Effector memory CD4-positive, alpha-beta T cell (primary cell): ENCODE measurements around the gene TMEM240.
A peak's percentile ranks its signal among the peaks of the same experiment; 100 is the strongest.
"Not testable (repeated sequence)": the region's sequence is repeated elsewhere in the genome, so short reads cannot be mapped to it uniquely, and the experiment has no call there.

Experiments
- DNase-seq, 3 donors: peaks; one replicate each; pipeline ENCODE4 v3.0.0-alpha.2; 2020
- H3K27ac ChIP-seq: 2 replicates; pipeline ENCODE4 v1.7.0; 2013; ENCODE audit warnings: mild to moderate bottlenecking, low read length, moderate library complexity; ENCODE audit not compliant: insufficient read depth, poor library complexity, severe bottlenecking
- H3K27me3 ChIP-seq: replicated peaks from 2 replicates; pipeline ENCODE4 v1.7.0; 2013; ENCODE audit warnings: mild to moderate bottlenecking, low read length; ENCODE audit not compliant: insufficient read depth, control insufficient read depth, poor library complexity, severe bottlenecking
- H3K36me3 ChIP-seq: 2 replicates; pipeline ENCODE4 v1.7.0; 2013; ENCODE audit warnings: mild to moderate bottlenecking, low read length, moderate library complexity; ENCODE audit not compliant: control insufficient read depth, insufficient read depth
- H3K4me1 ChIP-seq: 2 replicates; pipeline ENCODE4 v1.7.0; 2013; ENCODE audit warnings: low read length, mild to moderate bottlenecking; ENCODE audit not compliant: control insufficient read depth, insufficient read depth, poor library complexity, severe bottlenecking
- H3K4me3 ChIP-seq: 2 replicates; pipeline ENCODE4 v1.7.0; 2013; ENCODE audit warnings: low read length, low read depth, mild to moderate bottlenecking; ENCODE audit not compliant: insufficient read depth, poor library complexity, severe bottlenecking
- H3K9me3 ChIP-seq: 2 replicates; pipeline ENCODE4 v1.7.0; 2013; ENCODE audit warnings: mild to moderate bottlenecking, low read length, moderate library complexity; ENCODE audit not compliant: control insufficient read depth

Gene TMEM240

GRCh38 chr1:1513675-1514074 is 26.7 kb downstream of the TMEM240 start:
- not testable (repeated sequence) for H3K27me3 ChIP-seq, H3K36me3 ChIP-seq, H3K4me3 ChIP-seq, H3K9me3 ChIP-seq, H3K27ac ChIP-seq, H3K4me1 ChIP-seq, DNase-seq

GRCh38 chr1:1512425-1512824 is 28.0 kb downstream of the TMEM240 start:
- H3K27me3 ChIP-seq, H3K4me3 ChIP-seq, H3K36me3 ChIP-seq, H3K9me3 ChIP-seq, H3K27ac ChIP-seq, H3K4me1 ChIP-seq: not testable (repeated sequence)
- peak in 2 of 3 donors; percentile 8 to 11 for DNase-seq

GRCh38 chr1:1511533-1512285 is 28.7 kb downstream of the TMEM240 start, which contains the start of gene ATAD3A:
Gene ATAD3A (plus strand): TSS chr1:1512162. CDS start chr1:1512269, 107 bp downstream.
- Histone ChIP-seq H3K36me3 (no peaks in the 10 kb centered on the region), H3K9me3 (no peaks in the 10 kb centered on the region), H3K4me1 (peaks cover 6% of the 10 kb centered on the region), H3K4me3 (peak within 1 kb of the TSS; percentile 86), H3K27ac (peak within 1 kb of the TSS; percentile 93), H3K27me3 (no peaks in the 10 kb centered on the region)
- DNase-seq = peak; percentile 90 to 93 (median 92)

- H3K4me1 ChIP-seq = peaks cover 6% of the 10 kb centered on the region
- H3K27me3 ChIP-seq = no peaks in the 10 kb centered on the region
- H3K27ac ChIP-seq = peak overlapping the region; percentile 93
- H3K36me3 ChIP-seq = no peaks in the 10 kb centered on the region
- H3K4me3 ChIP-seq = peak overlapping the region; percentile 86
- H3K9me3 ChIP-seq = no peaks in the 10 kb centered on the region
- no peak for DNase-seq
Measured at GRCh38 chr1:1510912-1511532, 29.4 kb downstream of the TMEM240 start.

DNA sequence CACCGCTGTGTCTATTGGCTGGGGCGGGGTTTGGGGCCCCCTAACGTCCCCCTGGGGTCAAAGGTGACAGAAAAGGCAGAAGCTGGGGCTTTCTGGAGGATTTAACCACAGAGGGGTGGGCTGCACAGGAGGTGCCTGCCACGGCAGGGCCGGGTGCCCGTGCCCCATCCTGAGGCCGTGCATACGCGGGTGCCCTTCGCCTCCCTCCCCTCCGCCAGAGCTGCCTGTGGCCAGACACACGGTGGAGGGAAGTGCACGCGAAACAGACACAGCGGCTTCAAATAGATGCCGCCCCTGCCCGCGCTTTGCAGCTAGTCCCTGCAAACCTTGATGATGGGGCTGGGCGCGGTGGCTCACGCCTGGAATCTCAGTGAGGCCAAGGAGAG is 31.0 kb downstream of the TMEM240 start:
- DNase-seq, H3K4me1 ChIP-seq, H3K4me3 ChIP-seq, H3K9me3 ChIP-seq, H3K27me3 ChIP-seq, H3K27ac ChIP-seq, H3K36me3 ChIP-seq: not testable (repeated sequence)

DNA sequence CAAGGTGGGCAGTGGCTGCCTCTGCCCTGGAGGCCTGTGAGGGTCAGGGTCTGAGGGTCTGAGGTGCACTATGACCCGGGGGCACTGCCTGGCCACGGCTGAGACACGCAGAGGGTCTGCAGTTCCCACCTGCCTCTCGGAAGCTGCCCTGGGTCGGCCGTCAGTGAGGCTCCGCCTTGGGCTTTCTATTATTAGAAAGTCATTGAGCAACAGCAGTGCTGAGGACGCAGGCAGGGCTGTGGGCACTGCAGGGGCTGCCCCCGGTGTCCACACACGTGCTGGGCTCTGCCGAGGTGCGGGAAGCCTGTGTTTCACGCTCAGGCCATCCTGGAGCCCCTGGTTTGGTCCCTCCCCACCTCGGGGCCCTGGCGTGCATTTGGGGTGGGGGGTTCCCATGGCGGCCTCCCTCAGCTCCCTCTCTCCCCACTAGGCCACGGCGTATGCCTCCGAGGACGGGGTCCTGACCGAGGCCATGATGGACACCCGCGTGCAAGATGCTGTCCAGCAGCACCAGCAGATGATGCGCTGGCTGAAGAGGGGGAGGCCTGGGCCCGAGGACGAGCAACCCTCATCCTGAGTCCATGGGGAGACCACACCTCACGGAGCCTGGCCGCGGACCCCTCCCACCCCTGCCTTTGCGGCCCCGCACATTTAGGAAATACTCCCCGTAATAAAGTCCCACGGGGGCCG is 31.5 kb downstream of the TMEM240 start:
- H3K27ac ChIP-seq, H3K36me3 ChIP-seq, DNase-seq, H3K4me3 ChIP-seq, H3K9me3 ChIP-seq, H3K27me3 ChIP-seq, H3K4me1 ChIP-seq: not testable (repeated sequence)

DNA sequence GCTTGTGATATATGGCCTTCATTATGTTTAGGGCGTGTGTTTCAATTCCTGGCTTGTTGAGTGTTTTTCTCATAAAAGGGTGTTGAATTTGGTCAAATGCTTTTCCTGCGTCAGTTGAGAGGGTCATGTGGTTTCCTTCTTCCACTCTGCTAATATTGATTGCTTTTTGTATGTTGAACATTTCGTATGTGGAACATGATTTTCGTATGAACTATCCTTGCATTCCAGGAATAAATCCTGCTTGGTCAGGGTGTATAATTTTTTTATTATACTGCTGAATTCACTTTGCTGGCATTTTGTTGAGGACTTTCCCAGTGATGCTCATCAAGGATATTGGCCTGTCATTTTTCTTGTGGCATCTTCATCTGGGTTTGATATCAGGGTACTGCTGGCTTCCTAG is 33.1 kb downstream of the TMEM240 start:
- peaks cover 8% of the 10 kb centered on the region for H3K4me1 ChIP-seq
- no peak overlapping the region for H3K27ac ChIP-seq
- DNase-seq = no peak
- H3K9me3 ChIP-seq = no peaks in the 10 kb centered on the region
- H3K36me3 ChIP-seq = no peaks in the 10 kb centered on the region
- H3K27me3 ChIP-seq = no peaks in the 10 kb centered on the region
- H3K4me3 ChIP-seq = no peak overlapping the region

GRCh38 chr1:1505801-1506200 is 34.6 kb downstream of the TMEM240 start:
- H3K27ac ChIP-seq, DNase-seq, H3K9me3 ChIP-seq, H3K4me1 ChIP-seq, H3K36me3 ChIP-seq, H3K27me3 ChIP-seq, H3K4me3 ChIP-seq: not testable (repeated sequence)

DNA sequence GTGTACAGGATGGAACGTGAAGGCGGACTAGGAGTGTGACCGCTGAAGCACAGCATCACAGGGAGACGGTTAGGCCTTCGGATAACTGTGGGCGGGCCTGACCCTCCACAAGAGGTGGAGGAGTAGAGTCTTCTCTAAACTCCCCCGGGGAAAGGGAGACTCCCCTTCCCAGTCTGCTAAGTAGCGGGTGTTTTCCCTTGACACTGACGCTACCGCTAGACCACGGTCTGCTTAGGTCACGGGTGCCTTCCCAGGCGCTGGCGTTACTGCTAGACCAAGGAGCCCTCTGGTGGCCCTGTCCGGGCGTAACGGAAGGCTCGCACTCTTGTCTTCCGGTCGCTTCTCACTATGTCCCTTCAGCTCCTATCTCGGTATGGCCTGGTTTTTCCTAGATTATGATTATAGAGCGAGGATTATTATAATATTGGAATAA is 35.0 kb downstream of the TMEM240 start:
- H3K27me3 ChIP-seq, H3K36me3 ChIP-seq, H3K9me3 ChIP-seq, H3K4me1 ChIP-seq, H3K4me3 ChIP-seq, H3K27ac ChIP-seq: not testable (repeated sequence)
- DNase-seq = peak in 1 of 3 donors; percentile 15

- peak overlapping the region; percentile 37 for H3K27ac ChIP-seq
- H3K4me3 ChIP-seq, H3K4me1 ChIP-seq, H3K27me3 ChIP-seq, H3K9me3 ChIP-seq, H3K36me3 ChIP-seq: not testable (repeated sequence)
- peak; percentile 42 to 68 (median 64) for DNase-seq
Measured at GRCh38 chr1:1504777-1505365, 35.6 kb downstream of the TMEM240 start.
